Calu3 (cell line): ENCODE measurements around the gene KIF25. TPM values are rescaled to one million over a fixed set of nuclear protein-coding genes. Genes with fewer than 3 reads are reported as not detected.

Experiments used
- BruUV-seq: library from RNA; stranded (reverse); fragments of 400-500 nt; replicated peaks from 2 replicates; lab custom pipeline; 2021; lab: Mats Ljungman, UMichigan
- CTCF ChIA-PET: fragments of 300-600 bp; sonication (Branson Sonifier 250); formaldehyde crosslinking; loops from one replicate; lab custom pipeline; 2022; ENCODE audit warnings: antibody characterized with exemption; lab: Charles Lee
- DNase-seq: peaks from one replicate; pipeline ENCODE4 v3.0.0; 2022
- H3K27ac Mint-ChIP-seq: one replicate; pipeline ENCODE4 v1.8.0; 2022; ENCODE audit warnings: mixed read lengths; ENCODE audit not compliant: unreplicated experiment
- H3K27me3 Mint-ChIP-seq: one replicate; pipeline ENCODE4 v1.8.0; 2022; ENCODE audit warnings: mixed read lengths; ENCODE audit not compliant: unreplicated experiment
- H3K36me3 Mint-ChIP-seq: one replicate; pipeline ENCODE4 v1.8.0; 2022; ENCODE audit warnings: mild to moderate bottlenecking, moderate library complexity, mixed read lengths; ENCODE audit not compliant: insufficient read depth, unreplicated experiment
- H3K4me1 Mint-ChIP-seq: one replicate; pipeline ENCODE4 v1.8.0; 2022; ENCODE audit warnings: mild to moderate bottlenecking, low read depth, mixed read lengths; ENCODE audit not compliant: unreplicated experiment
- H3K4me3 Mint-ChIP-seq: one replicate; pipeline ENCODE4 v1.8.0; 2022; ENCODE audit warnings: mild to moderate bottlenecking, low read depth, moderate library complexity, mixed read lengths; ENCODE audit not compliant: unreplicated experiment
- H3K9me3 Mint-ChIP-seq: one replicate; pipeline ENCODE4 v1.8.0; 2022; ENCODE audit warnings: low read depth, mixed read lengths; ENCODE audit not compliant: unreplicated experiment
- intact Hi-C: fragments of 100-400 bp; cut with micrococcal nuclease; formaldehyde crosslinking; loops from one replicate; pipeline ENCODE4 v1.10.0; 2022; ENCODE audit not compliant: unreplicated experiment
- total RNA-seq: library from RNA; stranded (reverse); gene quantifications from 2 replicates; pipeline ENCODE4 v1.2.3, GENCODE V29; 2022
- TF ChIP-seq, protein P1 (sequence below): fragments of 200-600 bp; IDR thresholded peaks from one replicate; pipeline ENCODE4 v1.8.0; 2022; ENCODE audit warnings: antibody characterized with exemption; ENCODE audit not compliant: unreplicated experiment

The KIF25 gene
- total RNA-seq, 1 experiment from 2014 or later, result not detected

DNA sequence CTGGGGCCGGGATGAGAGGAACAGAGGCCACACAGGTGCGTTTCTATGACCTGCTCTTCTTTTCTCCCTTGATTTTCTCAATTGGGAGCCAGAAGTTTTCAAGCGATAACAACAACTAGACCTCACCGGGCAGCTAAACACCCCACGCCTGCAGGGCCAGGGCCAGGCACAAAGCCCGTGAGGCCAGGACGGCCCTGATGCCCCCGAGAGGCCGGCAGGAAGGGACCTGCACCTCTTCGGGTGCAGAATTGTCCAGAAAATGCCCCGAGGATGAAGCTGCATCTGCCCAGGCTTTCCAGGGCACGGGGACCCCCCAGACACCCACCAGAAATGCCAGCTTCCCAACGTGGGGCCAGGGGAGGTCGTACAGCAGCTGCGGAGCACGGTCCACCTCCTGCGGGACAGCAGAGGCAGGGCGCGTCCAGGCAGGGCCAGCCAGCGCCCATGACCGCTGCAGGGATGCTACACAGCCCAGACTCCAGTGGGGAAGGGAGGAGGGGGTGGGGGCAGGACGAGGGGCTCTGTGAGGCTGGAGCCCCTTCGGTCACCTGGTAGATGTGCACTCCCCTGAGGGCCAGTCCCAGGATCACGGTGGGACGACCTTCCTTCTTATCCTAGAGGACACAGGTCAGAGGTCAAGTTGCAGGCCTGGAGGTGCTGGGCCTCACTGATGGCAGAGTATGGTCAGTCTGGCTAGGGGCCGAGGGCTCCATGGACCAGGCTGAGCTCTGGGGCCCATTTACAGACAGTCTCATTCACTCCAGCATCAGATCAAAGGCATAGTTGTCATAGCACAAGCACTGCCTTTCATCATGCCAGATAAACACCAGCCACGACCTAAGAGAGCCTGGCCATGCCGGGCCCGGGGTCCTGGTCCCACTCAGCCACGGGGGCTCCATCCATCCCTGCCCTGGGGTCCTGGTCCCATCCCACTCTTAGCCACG lies 65.1 kb downstream of the KIF25 start:
- no peaks in the 10 kb centered on the region for H3K9me3 Mint-ChIP-seq
- CTCF ChIA-PET, result no interaction called here
- no TSS peak for BruUV-seq
- DNase-seq, result no peak
- H3K4me1 Mint-ChIP-seq, result peaks cover 11% of the 10 kb centered on the region
- H3K4me3 Mint-ChIP-seq, result no peak overlapping the region
- TF ChIP-seq, protein P1, sequence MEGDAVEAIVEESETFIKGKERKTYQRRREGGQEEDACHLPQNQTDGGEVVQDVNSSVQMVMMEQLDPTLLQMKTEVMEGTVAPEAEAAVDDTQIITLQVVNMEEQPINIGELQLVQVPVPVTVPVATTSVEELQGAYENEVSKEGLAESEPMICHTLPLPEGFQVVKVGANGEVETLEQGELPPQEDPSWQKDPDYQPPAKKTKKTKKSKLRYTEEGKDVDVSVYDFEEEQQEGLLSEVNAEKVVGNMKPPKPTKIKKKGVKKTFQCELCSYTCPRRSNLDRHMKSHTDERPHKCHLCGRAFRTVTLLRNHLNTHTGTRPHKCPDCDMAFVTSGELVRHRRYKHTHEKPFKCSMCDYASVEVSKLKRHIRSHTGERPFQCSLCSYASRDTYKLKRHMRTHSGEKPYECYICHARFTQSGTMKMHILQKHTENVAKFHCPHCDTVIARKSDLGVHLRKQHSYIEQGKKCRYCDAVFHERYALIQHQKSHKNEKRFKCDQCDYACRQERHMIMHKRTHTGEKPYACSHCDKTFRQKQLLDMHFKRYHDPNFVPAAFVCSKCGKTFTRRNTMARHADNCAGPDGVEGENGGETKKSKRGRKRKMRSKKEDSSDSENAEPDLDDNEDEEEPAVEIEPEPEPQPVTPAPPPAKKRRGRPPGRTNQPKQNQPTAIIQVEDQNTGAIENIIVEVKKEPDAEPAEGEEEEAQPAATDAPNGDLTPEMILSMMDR, result no peak
- H3K27me3 Mint-ChIP-seq, result peaks cover 51% of the 10 kb centered on the region
- intact Hi-C loops, result loop anchor here (10.0 kb wide), 1 partner anchor 72 kb away; no protein-coding TSS in a partner anchor
- H3K27ac Mint-ChIP-seq, result no peak overlapping the region
- no peaks in the 10 kb centered on the region for H3K36me3 Mint-ChIP-seq

DNA sequence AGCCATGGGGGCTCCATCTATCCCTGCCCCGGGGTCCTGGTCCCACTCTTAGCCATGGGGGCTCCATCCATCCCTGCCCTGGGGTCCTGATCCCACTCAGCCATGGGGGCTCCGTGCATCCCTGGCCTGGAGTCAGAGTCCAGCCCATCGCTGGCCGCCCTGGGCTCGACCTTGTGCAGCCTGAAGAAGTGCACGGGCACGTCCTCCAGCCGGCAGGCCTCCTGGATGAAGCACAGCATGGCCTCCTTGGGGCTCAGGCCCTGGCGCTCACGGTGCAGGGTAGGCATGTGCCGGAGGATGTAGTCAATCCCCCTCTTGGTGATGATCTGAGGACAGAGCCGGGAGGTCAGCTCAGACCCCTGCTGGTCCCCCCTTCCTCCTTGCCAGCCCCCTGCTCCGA lies 66.0 kb downstream of the KIF25 start:
- TF ChIP-seq, protein P1, result no peak
- no peak overlapping the region for H3K4me3 Mint-ChIP-seq
- no peak overlapping the region for H3K27ac Mint-ChIP-seq
- peaks cover 11% of the 10 kb centered on the region for H3K4me1 Mint-ChIP-seq
- CTCF ChIA-PET, result no interaction called here
- DNase-seq, result no peak
- no peaks in the 10 kb centered on the region for H3K36me3 Mint-ChIP-seq
- intact Hi-C loops, result loop anchor here (10.0 kb wide), 1 partner anchor 71 kb away; no protein-coding TSS in a partner anchor
- no TSS peak for BruUV-seq
- H3K9me3 Mint-ChIP-seq, result no peaks in the 10 kb centered on the region
- peaks cover 51% of the 10 kb centered on the region for H3K27me3 Mint-ChIP-seq

DNA sequence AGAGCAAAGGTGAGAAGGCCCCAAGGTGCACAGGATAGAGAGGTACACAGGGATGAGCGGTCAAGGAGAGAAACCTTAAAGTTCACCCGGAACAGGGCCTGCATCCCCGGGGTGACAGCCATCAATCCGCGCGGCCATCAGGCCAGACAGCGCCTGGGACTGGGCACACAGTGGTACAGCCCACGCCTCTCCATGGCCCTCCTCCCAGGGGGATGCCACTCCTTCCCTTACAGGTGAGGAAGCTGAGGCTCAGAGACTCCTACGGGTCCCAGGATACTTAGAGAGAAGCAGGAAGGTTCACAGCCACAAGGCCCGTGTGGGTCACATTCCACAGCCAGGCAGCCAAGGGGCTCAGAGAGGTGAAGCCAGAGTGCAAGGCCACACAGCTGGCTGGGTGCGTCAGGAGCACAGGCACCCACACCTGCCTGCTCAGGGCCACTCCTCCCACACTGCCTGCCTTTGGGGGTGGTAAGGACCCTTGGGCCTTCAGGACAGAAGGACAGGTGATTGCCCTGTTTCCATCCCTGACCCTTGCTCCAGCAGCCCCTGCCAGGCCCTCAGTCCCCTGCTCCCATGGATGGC lies 66.8 kb downstream of the KIF25 start:
- intact Hi-C loops, result loop anchor here (10.0 kb wide), 1 partner anchor 70 kb away; no protein-coding TSS in a partner anchor

DNA sequence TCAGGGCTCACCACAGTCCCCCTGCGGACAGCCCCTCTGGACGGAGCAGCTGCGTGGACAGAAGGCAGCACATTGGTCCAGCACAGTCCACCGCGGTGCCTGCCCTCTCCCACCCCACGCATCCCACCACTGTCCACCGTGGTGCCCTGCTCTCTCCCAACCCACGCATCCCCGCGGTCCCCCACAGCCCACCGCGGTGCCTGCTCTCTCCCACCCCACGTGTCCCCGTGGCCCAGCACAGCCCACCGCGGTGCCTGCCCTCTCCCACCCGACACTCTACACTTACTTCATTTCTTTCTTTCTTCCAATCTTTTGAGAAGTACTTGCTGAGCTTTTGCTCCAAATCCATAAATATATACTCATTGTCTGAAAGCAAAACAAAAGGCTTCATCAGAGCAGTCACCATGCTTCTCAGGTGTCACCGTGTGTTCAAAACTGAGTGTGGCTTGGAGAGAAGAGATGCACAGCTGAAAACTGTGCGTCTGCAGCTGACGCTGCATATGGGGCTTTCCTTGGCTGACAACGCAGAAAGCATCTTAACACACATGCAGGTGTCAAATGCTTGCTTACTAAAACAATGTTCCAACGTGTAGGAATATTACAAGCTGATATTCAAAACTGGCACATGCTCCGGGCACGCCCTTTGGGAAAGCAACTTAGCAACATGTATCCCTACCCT lies 69.7 kb downstream of the KIF25 start:
- CTCF ChIA-PET, result no interaction called here

More for the DNA sequence above, 66.8 kb downstream of the KIF25 start:
- Mint-ChIP-seq H3K9me3 (no peaks in the 10 kb centered on the region), H3K27ac (no peak overlapping the region), H3K27me3 (peaks cover 55% of the 10 kb centered on the region), H3K4me1 (peaks cover 11% of the 10 kb centered on the region), H3K36me3 (no peaks in the 10 kb centered on the region), H3K4me3 (no peak overlapping the region)
- CTCF ChIA-PET, result no interaction called here
- BruUV-seq, result no TSS peak
- TF ChIP-seq, protein P1, result no peak
- no peak for DNase-seq

More for the DNA sequence above, 69.7 kb downstream of the KIF25 start:
- Mint-ChIP-seq H3K36me3 (no peaks in the 10 kb centered on the region), H3K9me3 (no peaks in the 10 kb centered on the region), H3K4me1 (no peaks in the 10 kb centered on the region), H3K4me3 (no peak overlapping the region), H3K27me3 (peaks cover 84% of the 10 kb centered on the region), H3K27ac (no peak overlapping the region)
- intact Hi-C loops, result loop anchor here (10.0 kb wide), 1 partner anchor 68 kb away; no protein-coding TSS in a partner anchor
- BruUV-seq, result no TSS peak
- DNase-seq, result no peak
- TF ChIP-seq, protein P1, result no peak
